K562 (cell line): ENCODE data around the gene SLC25A21. TPM values are rescaled to one million over a fixed set of nuclear protein-coding genes. Genes with fewer than 3 reads are reported as not detected.

ENCODE experiments used
- microRNA-seq: library from miRNA; unstranded; fragments of <30 nt; microRNA quantifications from one replicate; pipeline ENCODE4, GENCODE V29; 2018; ENCODE audit warnings: borderline microRNAs expressed
- polyA plus RNA-seq, 8 experiments: library from polyadenylated mRNA; depleted of rRNA in 4 of 8; stranded (reverse) in 5 of 8; unstranded in 3 of 8; fragments of >200 nt; fragmentation: Nextera tagmentation in 2 of 8; fragmentation: Illumina TruSeq in 1 of 8; extraction: Ambion mirVana in 2 of 8; extraction: Trizol in 1 of 8; gene quantifications; 2 replicates each; pipeline versions ENCODE4 v1.2.1 to v1.2.3, GENCODE V29; 2011 to 2014; ENCODE audit warnings: inconsistent platforms in 1 of 8, missing spikeins in 1 of 8
- small RNA-seq: library from RNA; depleted of rRNA; stranded (forward); fragments of <200 nt; gene quantifications from one replicate; pipeline ENCODE3, GENCODE V24; 2014
- total RNA-seq, 7 experiments: library from RNA; depleted of rRNA in 6 of 7; stranded (reverse); fragments of >200 nt in 6 of 7; fragmentation: Illumina TruSeq in 2 of 7; extraction: Trizol in 2 of 7; gene quantifications; 2 replicates each; pipeline versions ENCODE4 v1.2.1 to v1.2.3, GENCODE V29; 2011 to 2021; ENCODE audit warnings: low replicate concordance in 1 of 7

Gene SLC25A21
- total and polyA plus RNA-seq, 9 of the 15 experiments (the other 6 are each of a cell fraction or from before 2014, with no cell fraction given), result 15.2 to 46.7 (median 28.7) TPM

Small RNA genes lying within 50 kb of the gene (microRNA-seq; reads per million reads assigned to microRNA genes)
- 0.36 reads per million for gene MIR4503

Small RNA genes lying within 50 kb of the gene (small RNA-seq; reads per million reads assigned to genes)
- 0.40 reads per million, percentile 11 among the genes with 10 or more reads in this experiment for gene MIR4503
- gene RNU6-273P, result not detected

Other genes starting within 250 kb of the SLC25A21 start
- 8.2 and 9.8 TPM in 2 replicates for gene MIPOL1, start 25.3 kb upstream of the SLC25A21 start, total RNA-seq (2014; rRNA removed)
- gene MIPOL1, start 25.3 kb upstream of the SLC25A21 start, total RNA-seq (2014; rRNA removed; fragmentation: Illumina TruSeq; extraction: Trizol), result 21.9 and 22.2 TPM in 2 replicates
- gene MIPOL1, start 25.3 kb upstream of the SLC25A21 start, total RNA-seq (2015; rRNA removed; fragmentation: Illumina TruSeq; extraction: Trizol), result 16.8 and 21.1 TPM in 2 replicates
- gene MIPOL1, start 25.3 kb upstream of the SLC25A21 start, total RNA-seq (2021), result 14.5 and 14.9 TPM in 2 replicates
- 7.1 and 10.1 TPM in 2 replicates for gene MIPOL1, start 25.3 kb upstream of the SLC25A21 start, polyA plus RNA-seq (2011; rRNA removed)
- 11.4 and 12.4 TPM in 2 replicates for gene MIPOL1, start 25.3 kb upstream of the SLC25A21 start, polyA plus RNA-seq (2014; fragmentation: Illumina TruSeq; extraction: Trizol)
- gene MIPOL1, start 25.3 kb upstream of the SLC25A21 start, polyA plus RNA-seq (2014; fragmentation: Nextera tagmentation; extraction: Ambion mirVana), result 1 to 10 TPM; 6.7 to 9.5 TPM
- gene MIPOL1, start 25.3 kb upstream of the SLC25A21 start, polyA plus RNA-seq (2014; rRNA removed), result 14.7 and 15.2 TPM in 2 replicates